SK-N-SH (cell line): ENCODE data around the gene TSSK3.

Experiments
- FOSL2 ChIP-seq: IDR thresholded peaks from 2 replicates; pipeline ENCODE4 v1.4.0; 2012; ENCODE audit warnings: low read depth, mild to moderate bottlenecking, moderate library complexity, borderline replicate concordance
- MAX ChIP-seq: IDR thresholded peaks from 2 replicates; pipeline ENCODE4 v1.4.0; 2012; ENCODE audit warnings: low read depth
- MXI1 ChIP-seq: IDR thresholded peaks from 2 replicates; pipeline ENCODE4 v1.6.1; 2012; ENCODE audit warnings: mild to moderate bottlenecking, low read depth, low read length, improper control_type of control experiment
- NFIC ChIP-seq: IDR thresholded peaks from 2 replicates; pipeline ENCODE4 v1.4.0; 2012; ENCODE audit warnings: borderline replicate concordance
- RAD21 ChIP-seq: IDR thresholded peaks from 2 replicates; pipeline ENCODE4 v1.6.1; 2012; ENCODE audit warnings: mild to moderate bottlenecking, low read length
- TF ChIP-seq, protein P1 (sequence below): fragments of 200-600 bp; sonication (generic); IDR thresholded peaks from 2 replicates; pipeline ENCODE4 v1.6.1; 2017; ENCODE audit warnings: antibody characterized with exemption, mild to moderate bottlenecking, moderate library complexity
- TF ChIP-seq, protein P2 (sequence below): IDR thresholded peaks from 2 replicates; pipeline ENCODE4; 2012

- peak; percentile 47 for TF ChIP-seq MAX
- no peak; the same call in 1 of the 2 replicates for TF ChIP-seq NFIC
- TF ChIP-seq, protein P1, sequence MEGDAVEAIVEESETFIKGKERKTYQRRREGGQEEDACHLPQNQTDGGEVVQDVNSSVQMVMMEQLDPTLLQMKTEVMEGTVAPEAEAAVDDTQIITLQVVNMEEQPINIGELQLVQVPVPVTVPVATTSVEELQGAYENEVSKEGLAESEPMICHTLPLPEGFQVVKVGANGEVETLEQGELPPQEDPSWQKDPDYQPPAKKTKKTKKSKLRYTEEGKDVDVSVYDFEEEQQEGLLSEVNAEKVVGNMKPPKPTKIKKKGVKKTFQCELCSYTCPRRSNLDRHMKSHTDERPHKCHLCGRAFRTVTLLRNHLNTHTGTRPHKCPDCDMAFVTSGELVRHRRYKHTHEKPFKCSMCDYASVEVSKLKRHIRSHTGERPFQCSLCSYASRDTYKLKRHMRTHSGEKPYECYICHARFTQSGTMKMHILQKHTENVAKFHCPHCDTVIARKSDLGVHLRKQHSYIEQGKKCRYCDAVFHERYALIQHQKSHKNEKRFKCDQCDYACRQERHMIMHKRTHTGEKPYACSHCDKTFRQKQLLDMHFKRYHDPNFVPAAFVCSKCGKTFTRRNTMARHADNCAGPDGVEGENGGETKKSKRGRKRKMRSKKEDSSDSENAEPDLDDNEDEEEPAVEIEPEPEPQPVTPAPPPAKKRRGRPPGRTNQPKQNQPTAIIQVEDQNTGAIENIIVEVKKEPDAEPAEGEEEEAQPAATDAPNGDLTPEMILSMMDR: no peak
- no peak for TF ChIP-seq RAD21
- TF ChIP-seq MXI1: peak; percentile 45; the same call in 1 of the 2 replicates
- TF ChIP-seq, protein P2, sequence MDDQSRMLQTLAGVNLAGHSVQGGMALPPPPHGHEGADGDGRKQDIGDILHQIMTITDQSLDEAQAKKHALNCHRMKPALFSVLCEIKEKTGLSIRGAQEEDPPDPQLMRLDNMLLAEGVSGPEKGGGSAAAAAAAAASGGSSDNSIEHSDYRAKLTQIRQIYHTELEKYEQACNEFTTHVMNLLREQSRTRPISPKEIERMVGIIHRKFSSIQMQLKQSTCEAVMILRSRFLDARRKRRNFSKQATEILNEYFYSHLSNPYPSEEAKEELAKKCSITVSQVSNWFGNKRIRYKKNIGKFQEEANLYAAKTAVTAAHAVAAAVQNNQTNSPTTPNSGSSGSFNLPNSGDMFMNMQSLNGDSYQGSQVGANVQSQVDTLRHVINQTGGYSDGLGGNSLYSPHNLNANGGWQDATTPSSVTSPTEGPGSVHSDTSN: no peak; the same call in 1 of the 2 replicates
- no peak for TF ChIP-seq FOSL2
These were observed 26.3 kb upstream of the TSSK3 start, which contains the start of gene MARCKSL1 for GRCh38 chr1:32335790-32336590.
